Germinal center (tissue), 1 donor: Measurements from ENCODE around the gene PMEPA1.

Experiments used
- DNase-seq: peaks from one replicate; pipeline ENCODE4 v3.0.0; 2012; ENCODE audit warnings: mixed read lengths, low spot score

PMEPA1 gene

GRCh38 chr20:57693670-57694329, 16.0 kb downstream of the PMEPA1 start:
- no peak for DNase-seq

GRCh38 chr20:57693002-57693582, 16.7 kb downstream of the PMEPA1 start:
- DNase-seq: no peak

- DNase-seq: no peak
These were observed 17.4 kb downstream of the PMEPA1 start for GRCh38 chr20:57692393-57692792.

GRCh38 chr20:57691699-57692098, 18.1 kb downstream of the PMEPA1 start:
- no peak for DNase-seq

- DNase-seq: no peak
These were observed 19.3 kb downstream of the PMEPA1 start for GRCh38 chr20:57690525-57690924.

GRCh38 chr20:57689745-57690481, 19.9 kb downstream of the PMEPA1 start:
- no peak for DNase-seq

GRCh38 chr20:57688864-57689263, 21.0 kb downstream of the PMEPA1 start:
- no peak for DNase-seq

- DNase-seq: no peak
These were observed 21.5 kb downstream of the PMEPA1 start for GRCh38 chr20:57688295-57688694.

GRCh38 chr20:57686931-57687652, 22.7 kb downstream of the PMEPA1 start:
- no peak for DNase-seq

- no peak for DNase-seq
These were observed 24.6 kb downstream of the PMEPA1 start for GRCh38 chr20:57685146-57685758.

GRCh38 chr20:57684808-57685140, 25.0 kb downstream of the PMEPA1 start:
- DNase-seq: no peak

GRCh38 chr20:57683881-57684807, 25.7 kb downstream of the PMEPA1 start:
- no peak for DNase-seq

GRCh38 chr20:57683287-57683686, 26.5 kb downstream of the PMEPA1 start:
- DNase-seq: no peak

GRCh38 chr20:57682184-57683101, 27.4 kb downstream of the PMEPA1 start:
- DNase-seq: peak; percentile 74

- DNase-seq: peak; percentile 77
These were observed 28.6 kb downstream of the PMEPA1 start for GRCh38 chr20:57680934-57681914.

GRCh38 chr20:57680131-57680716, 29.6 kb downstream of the PMEPA1 start:
- DNase-seq: peak; percentile 60

- DNase-seq: no peak
These were observed 30.7 kb downstream of the PMEPA1 start for GRCh38 chr20:57679113-57679512.

GRCh38 chr20:57678340-57678739, 31.5 kb downstream of the PMEPA1 start:
- DNase-seq: no peak
